SK-N-SH (cell line): ENCODE data around the gene FBXO36. TPM values are rescaled to one million over a fixed set of nuclear protein-coding genes. Genes with fewer than 3 reads are reported as not detected.

ENCODE experiments used
- CTCF ChIA-PET: fragments of 300-600, 350-600 bp; formaldehyde crosslinking; extraction: SDS; loops from one replicate; lab custom pipeline; 2021; lab: Yijun Ruan, JAX
- POLR2A ChIA-PET: fragments of 350-600 bp; sonication (Branson Sonifier 250); formaldehyde crosslinking; extraction: SDS; loops from one replicate; lab custom pipeline; 2020; ENCODE audit warnings: antibody characterized with exemption, inconsistent platforms; lab: Yijun Ruan, JAX
- DNase-seq: peaks from one replicate; pipeline ENCODE4 v3.0.0; 2012
- H2AFZ ChIP-seq: fragments of 200-600 bp; sonication (generic); 2 replicates; pipeline ENCODE4 v1.8.1; 2016; ENCODE audit warnings: antibody characterized with exemption, mild to moderate bottlenecking, low read depth
- H3F3A ChIP-seq: fragments of 200-600 bp; sonication (generic); replicated peaks from 2 replicates; pipeline ENCODE3; 2016; ENCODE audit warnings: antibody characterized with exemption, mild to moderate bottlenecking; ENCODE audit not compliant: insufficient read depth
- H3K27ac ChIP-seq, 2 experiments: fragments of 200-500 bp in 1 of 2; fragments of 200-600 bp in 1 of 2; sonication (Bioruptor generic) in 1 of 2; sonication (generic), shearing (Covaris generic) in 1 of 2; 2 replicates each; pipeline versions ENCODE4 v1.5.1 to v1.6.1; 2014 to 2016; ENCODE audit warnings: low read depth in 2 of 2, inconsistent platforms in 1 of 2, low read length in 1 of 2, mild to moderate bottlenecking in 1 of 2, mixed read lengths in 1 of 2
- H3K27me3 ChIP-seq: fragments of 200-600 bp; sonication (generic), shearing (Covaris generic); 2 replicates; pipeline ENCODE4 v1.6.1; 2016; ENCODE audit warnings: mixed run types; ENCODE audit not compliant: insufficient read depth
- H3K36me3 ChIP-seq, 2 experiments: fragments of 200-500 bp in 1 of 2; fragments of 200-600 bp in 1 of 2; sonication (Bioruptor generic) in 1 of 2; sonication (generic) in 1 of 2; replicated peaks in 1 of 2; 2 replicates each; pipeline versions ENCODE3 to v1.5.1; 2014 to 2016; ENCODE audit warnings: low read length in 1 of 2, mild to moderate bottlenecking in 1 of 2; ENCODE audit not compliant: insufficient read depth in 2 of 2, control insufficient read depth in 1 of 2
- H3K4me1 ChIP-seq, 2 experiments: fragments of 200-500 bp in 1 of 2; fragments of 200-600 bp in 1 of 2; sonication (Bioruptor generic) in 1 of 2; sonication (generic), shearing (Covaris generic) in 1 of 2; 2 replicates each; pipeline versions ENCODE4 v1.5.1 to v1.6.1; 2014 to 2016; ENCODE audit warnings: low read depth in 1 of 2, low read length in 1 of 2, mixed run types in 1 of 2; ENCODE audit not compliant: insufficient read depth in 2 of 2, control insufficient read depth in 1 of 2
- H3K4me2 ChIP-seq: fragments of 200-600 bp; sonication (generic), shearing (Covaris generic); 2 replicates; pipeline ENCODE4 v1.6.1; 2017; ENCODE audit warnings: mixed run types
- H3K4me3 ChIP-seq, 2 experiments: fragments of 200-500 bp in 1 of 2; fragments of 200-600 bp in 1 of 2; sonication (Bioruptor generic) in 1 of 2; sonication (generic), shearing (Covaris generic) in 1 of 2; 2 replicates each; pipeline versions ENCODE4 v1.5.1 to v1.8.1; 2014 to 2016; ENCODE audit warnings: low read depth in 2 of 2, inconsistent platforms in 1 of 2, low read length in 1 of 2, mild to moderate bottlenecking in 1 of 2, mixed read lengths in 1 of 2, moderate library complexity in 1 of 2
- H3K79me2 ChIP-seq: fragments of 200-600 bp; sonication (generic); 2 replicates; pipeline ENCODE4 v1.8.1; 2017; ENCODE audit warnings: mild to moderate bottlenecking; ENCODE audit not compliant: insufficient read depth
- H3K9ac ChIP-seq: fragments of 200-600 bp; sonication (generic); 2 replicates; pipeline ENCODE4 v1.6.1; 2017; ENCODE audit warnings: mixed run types
- H3K9me2 ChIP-seq: fragments of 200-600 bp; sonication (generic); 2 replicates; pipeline ENCODE4 v1.6.1; 2017; ENCODE audit warnings: mixed run types
- H3K9me3 ChIP-seq: fragments of 200-600 bp; sonication (generic); 2 replicates; pipeline ENCODE4 v1.6.1; 2017; ENCODE audit warnings: mixed run types, mild to moderate bottlenecking, moderate library complexity
- H4K20me1 ChIP-seq: fragments of 200-600 bp; sonication (generic); 2 replicates; pipeline ENCODE4 v1.6.1; 2017; ENCODE audit warnings: mild to moderate bottlenecking, mixed run types; ENCODE audit not compliant: insufficient read depth
- CHD2 ChIP-seq: fragments of 150-350 bp; IDR thresholded peaks from 2 replicates; pipeline ENCODE4 v1.6.1; 2018; ENCODE audit warnings: low read length; ENCODE audit not compliant: partially characterized antibody
- FOSL2 ChIP-seq: IDR thresholded peaks from 2 replicates; pipeline ENCODE4 v1.4.0; 2012; ENCODE audit warnings: low read depth, mild to moderate bottlenecking, moderate library complexity, borderline replicate concordance
- FOXM1 ChIP-seq: IDR thresholded peaks from 2 replicates; pipeline ENCODE4 v1.4.0; 2012; ENCODE audit warnings: low read depth, mild to moderate bottlenecking
- SMC3 ChIP-seq: IDR thresholded peaks from 2 replicates; pipeline ENCODE4 v1.6.1; 2012; ENCODE audit warnings: low read depth, low read length, improper control_type of control experiment
- TAF1 ChIP-seq: IDR thresholded peaks from 2 replicates; pipeline ENCODE4 v1.6.1; 2012; ENCODE audit warnings: low read depth, mild to moderate bottlenecking, low read length, moderate library complexity, borderline replicate concordance
- TCF12 ChIP-seq: IDR thresholded peaks from 2 replicates; pipeline ENCODE4 v1.4.0; 2012
- WGBS: methylation state at CpG from one replicate; pipeline ENCODE4 v1.1.6; 2017; ENCODE audit warnings: low lambda C conversion rate; 5-methylcytosine and 5-hydroxymethylcytosine counted together
- polyA plus RNA-seq, 3 experiments: library from polyadenylated mRNA; depleted of rRNA; stranded (reverse); fragments of >200 nt; gene quantifications; 2 replicates each; pipeline ENCODE4 v1.2.3, GENCODE V29; 2012
- TF ChIP-seq, protein P1 (sequence below): IDR thresholded peaks from 2 replicates; pipeline ENCODE4 v1.4.0; 2012; ENCODE audit warnings: low read depth, borderline replicate concordance
- TF ChIP-seq, protein P2 (sequence below): IDR thresholded peaks from 2 replicates; pipeline ENCODE4 v1.4.0; 2012; ENCODE audit warnings: low read depth, borderline replicate concordance
- TF ChIP-seq, protein P3 (sequence below): fragments of 150-350 bp; IDR thresholded peaks from 2 replicates; pipeline ENCODE4 v1.6.1; 2016; ENCODE audit warnings: mild to moderate bottlenecking, low read depth, low read length
- TF ChIP-seq, protein P4 (sequence below): fragments of 150-350 bp; IDR thresholded peaks from 2 replicates; pipeline ENCODE4 v1.6.1; 2017; ENCODE audit warnings: antibody characterized with exemption, low read length, low read depth, borderline replicate concordance

FBXO36 gene
- polyA plus RNA-seq, 1 of the 3 experiments (the other 2 are of a cell fraction) = 3.9 TPM

DNA sequence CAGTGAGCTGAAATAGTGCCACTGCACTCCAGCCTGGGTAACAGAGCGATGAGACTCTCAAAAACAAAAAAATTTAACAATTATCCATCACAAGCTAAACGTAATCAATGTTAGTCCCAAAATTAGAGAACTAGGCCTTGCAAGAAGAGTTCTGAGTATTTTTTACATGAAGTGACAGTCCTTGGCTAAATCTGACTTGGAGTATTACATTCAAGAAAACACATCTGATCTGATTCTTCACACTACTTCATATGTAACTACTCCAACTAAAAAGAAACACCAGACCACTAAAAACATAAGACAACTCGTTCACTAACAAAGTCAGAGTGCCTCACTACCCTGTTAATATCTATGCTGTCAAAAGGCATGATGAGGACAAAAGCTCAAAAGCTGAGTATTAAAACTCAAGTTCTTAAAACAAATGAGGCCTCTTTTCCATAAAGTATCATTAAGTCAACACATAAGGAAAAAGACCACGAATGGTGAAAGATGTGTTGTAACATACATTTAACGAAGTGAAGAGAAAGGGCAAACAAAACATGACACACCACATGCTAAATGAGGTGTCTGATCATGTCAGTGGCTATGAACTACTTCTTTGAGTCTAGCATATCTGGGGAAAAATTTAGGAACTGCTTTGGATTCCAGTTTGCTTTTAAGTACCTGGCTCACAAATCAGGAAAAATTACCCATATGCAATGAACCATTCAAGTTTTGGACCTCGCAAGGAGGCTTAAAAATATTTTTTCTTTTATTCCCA lies 42.9 kb upstream of the FBXO36 start:
- CTCF ChIA-PET = interaction anchor here (0.9 to 1.0 kb wide), 2 partner anchors 32 to 78 kb away, joined by 3 read pairs; no protein-coding TSS in a partner anchor
- peaks cover 66% of the 10 kb centered on the region for H4K20me1 ChIP-seq

DNA sequence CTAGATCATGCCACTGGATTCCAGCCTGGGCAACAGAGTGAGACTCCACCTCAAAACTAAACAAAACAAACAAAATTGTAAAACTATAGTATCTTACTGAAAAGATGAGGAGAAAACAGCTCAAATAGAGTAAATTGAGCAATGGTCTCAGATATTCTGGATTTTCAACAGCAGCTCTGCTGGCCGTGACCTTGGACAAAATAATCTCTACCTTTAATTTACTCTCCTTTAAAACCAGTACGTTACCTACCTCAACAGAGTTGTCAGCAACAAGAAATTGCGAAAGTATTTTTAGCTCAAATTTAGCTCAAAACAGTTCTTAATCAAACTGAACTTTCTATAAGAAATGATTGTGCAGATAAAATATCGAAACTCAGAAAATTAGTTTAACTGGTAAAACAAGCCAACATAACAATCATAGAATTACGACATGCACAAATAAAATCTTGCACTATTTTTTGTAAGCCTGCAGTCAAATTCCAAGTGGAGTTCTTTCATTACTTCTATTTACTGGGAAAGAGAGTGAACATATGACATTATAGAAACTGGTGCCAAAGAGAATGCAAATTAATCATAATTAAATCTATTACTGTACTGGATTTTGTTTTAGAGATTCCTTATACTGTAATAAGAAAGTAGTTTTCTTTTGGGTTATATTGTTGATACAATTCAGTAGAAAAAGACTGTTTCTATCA lies 41.3 kb upstream of the FBXO36 start:
- POLR2A ChIA-PET = no interaction called here
- H4K20me1 ChIP-seq = peaks cover 75% of the 10 kb centered on the region

More for the DNA sequence above, 42.9 kb upstream of the FBXO36 start:
- Histone ChIP-seq H3K9me3 (no peaks in the 10 kb centered on the region), H3K79me2 (peaks cover 97% of the 10 kb centered on the region), H3K9me2 (no peaks in the 10 kb centered on the region), H3K4me2 (no peak overlapping the region), H3K4me3 (no peak overlapping the region), H3K36me3 (peaks cover 27 to 44% of the 10 kb centered on the region in 2 experiments), H3F3A (peaks cover 4% of the 10 kb centered on the region), H3K4me1 (no peaks in the 10 kb centered on the region), H2AFZ (no peak overlapping the region), H3K27me3 (no peaks in the 10 kb centered on the region), H3K9ac (no peak overlapping the region), H3K27ac (no peak overlapping the region)
- POLR2A ChIA-PET = no interaction called here
- no peak for DNase-seq
- TF ChIP-seq FOXM1 (no peak), TCF12 (no peak), CHD2 (no peak), SMC3 (no peak), TAF1 (no peak)
- TF ChIP-seq, protein P1, sequence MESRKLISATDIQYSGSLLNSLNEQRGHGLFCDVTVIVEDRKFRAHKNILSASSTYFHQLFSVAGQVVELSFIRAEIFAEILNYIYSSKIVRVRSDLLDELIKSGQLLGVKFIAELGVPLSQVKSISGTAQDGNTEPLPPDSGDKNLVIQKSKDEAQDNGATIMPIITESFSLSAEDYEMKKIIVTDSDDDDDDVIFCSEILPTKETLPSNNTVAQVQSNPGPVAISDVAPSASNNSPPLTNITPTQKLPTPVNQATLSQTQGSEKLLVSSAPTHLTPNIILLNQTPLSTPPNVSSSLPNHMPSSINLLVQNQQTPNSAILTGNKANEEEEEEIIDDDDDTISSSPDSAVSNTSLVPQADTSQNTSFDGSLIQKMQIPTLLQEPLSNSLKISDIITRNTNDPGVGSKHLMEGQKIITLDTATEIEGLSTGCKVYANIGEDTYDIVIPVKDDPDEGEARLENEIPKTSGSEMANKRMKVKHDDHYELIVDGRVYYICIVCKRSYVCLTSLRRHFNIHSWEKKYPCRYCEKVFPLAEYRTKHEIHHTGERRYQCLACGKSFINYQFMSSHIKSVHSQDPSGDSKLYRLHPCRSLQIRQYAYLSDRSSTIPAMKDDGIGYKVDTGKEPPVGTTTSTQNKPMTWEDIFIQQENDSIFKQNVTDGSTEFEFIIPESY = no peak
- TF ChIP-seq, protein P2, sequence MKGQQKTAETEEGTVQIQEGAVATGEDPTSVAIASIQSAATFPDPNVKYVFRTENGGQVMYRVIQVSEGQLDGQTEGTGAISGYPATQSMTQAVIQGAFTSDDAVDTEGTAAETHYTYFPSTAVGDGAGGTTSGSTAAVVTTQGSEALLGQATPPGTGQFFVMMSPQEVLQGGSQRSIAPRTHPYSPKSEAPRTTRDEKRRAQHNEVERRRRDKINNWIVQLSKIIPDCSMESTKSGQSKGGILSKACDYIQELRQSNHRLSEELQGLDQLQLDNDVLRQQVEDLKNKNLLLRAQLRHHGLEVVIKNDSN = no peak
- WGBS = 96% methylated on average over 6 of the region's 6 CpGs

More for the DNA sequence above, 41.3 kb upstream of the FBXO36 start:
- H3K9ac ChIP-seq = no peak overlapping the region
- no peaks in the 10 kb centered on the region for H3K9me2 ChIP-seq
- WGBS = 97% methylated on average over 5 of the region's 5 CpGs
- no peaks in the 10 kb centered on the region for H3K27me3 ChIP-seq
- H3K27ac ChIP-seq = no peak overlapping the region
- H3K4me2 ChIP-seq = no peak overlapping the region
- DNase-seq = no peak
- H3F3A ChIP-seq = peaks cover 4% of the 10 kb centered on the region
- H2AFZ ChIP-seq = no peak overlapping the region
- TF ChIP-seq TAF1 = no peak
- TF ChIP-seq, protein P3, sequence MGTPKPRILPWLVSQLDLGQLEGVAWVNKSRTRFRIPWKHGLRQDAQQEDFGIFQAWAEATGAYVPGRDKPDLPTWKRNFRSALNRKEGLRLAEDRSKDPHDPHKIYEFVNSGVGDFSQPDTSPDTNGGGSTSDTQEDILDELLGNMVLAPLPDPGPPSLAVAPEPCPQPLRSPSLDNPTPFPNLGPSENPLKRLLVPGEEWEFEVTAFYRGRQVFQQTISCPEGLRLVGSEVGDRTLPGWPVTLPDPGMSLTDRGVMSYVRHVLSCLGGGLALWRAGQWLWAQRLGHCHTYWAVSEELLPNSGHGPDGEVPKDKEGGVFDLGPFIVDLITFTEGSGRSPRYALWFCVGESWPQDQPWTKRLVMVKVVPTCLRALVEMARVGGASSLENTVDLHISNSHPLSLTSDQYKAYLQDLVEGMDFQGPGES = no peak
- TF ChIP-seq, protein P4, sequence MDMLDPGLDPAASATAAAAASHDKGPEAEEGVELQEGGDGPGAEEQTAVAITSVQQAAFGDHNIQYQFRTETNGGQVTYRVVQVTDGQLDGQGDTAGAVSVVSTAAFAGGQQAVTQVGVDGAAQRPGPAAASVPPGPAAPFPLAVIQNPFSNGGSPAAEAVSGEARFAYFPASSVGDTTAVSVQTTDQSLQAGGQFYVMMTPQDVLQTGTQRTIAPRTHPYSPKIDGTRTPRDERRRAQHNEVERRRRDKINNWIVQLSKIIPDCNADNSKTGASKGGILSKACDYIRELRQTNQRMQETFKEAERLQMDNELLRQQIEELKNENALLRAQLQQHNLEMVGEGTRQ = no peak
- TF ChIP-seq FOSL2 = no peak
- H3K79me2 ChIP-seq = peaks cover 97% of the 10 kb centered on the region
- CTCF ChIA-PET = interaction anchor here (1.5 kb wide), 1 partner anchor 17 kb away, joined by 3 read pairs; no protein-coding TSS in a partner anchor
- H3K36me3 ChIP-seq = peaks cover 33 to 40% of the 10 kb centered on the region in 2 experiments
- H3K4me3 ChIP-seq = no peak overlapping the region
- H3K9me3 ChIP-seq = no peaks in the 10 kb centered on the region
- peaks cover 0 to 2% of the 10 kb centered on the region in 2 experiments; a peak in 1 of 4 replicates for H3K4me1 ChIP-seq
